H9 (cell line): ENCODE measurements around the gene IL18BP. TPM values are rescaled to one million over a fixed set of nuclear protein-coding genes. Genes with fewer than 3 reads are reported as not detected.

ENCODE experiments used
- DNase-seq: peaks from one replicate; pipeline ENCODE4 v3.0.0-alpha.2; 2017
- H2AFZ ChIP-seq: one replicate; pipeline ENCODE4 v1.6.1; 2013; ENCODE audit warnings: mild to moderate bottlenecking, low read length, control low read depth, moderate library complexity
- H2AK5ac ChIP-seq: 2 replicates; pipeline ENCODE4 v1.6.1; 2013; ENCODE audit warnings: low read length, control low read depth, mixed read lengths; ENCODE audit not compliant: insufficient read length
- H2BK120ac ChIP-seq: one replicate; pipeline ENCODE4 v1.6.1; 2013; ENCODE audit warnings: low read depth, mild to moderate bottlenecking, low read length, control low read depth, inconsistent platforms; ENCODE audit not compliant: poor library complexity, severe bottlenecking
- H2BK12ac ChIP-seq: 2 replicates; pipeline ENCODE4 v1.6.1; 2013; ENCODE audit warnings: low read length, control low read depth, mixed read lengths, low read depth; ENCODE audit not compliant: insufficient read length
- H2BK15ac ChIP-seq: 2 replicates; pipeline ENCODE4 v1.6.1; 2013; ENCODE audit warnings: low read depth, low read length, control low read depth
- H2BK20ac ChIP-seq: one replicate; pipeline ENCODE4 v1.6.1; 2013; ENCODE audit warnings: low read depth, mild to moderate bottlenecking, low read length, control low read depth, inconsistent platforms; ENCODE audit not compliant: poor library complexity, severe bottlenecking
- H2BK5ac ChIP-seq: 2 replicates; pipeline ENCODE4 v1.6.1; 2013; ENCODE audit warnings: low read length, control low read depth, mixed read lengths; ENCODE audit not compliant: insufficient read length
- H3K14ac ChIP-seq: 2 replicates; pipeline ENCODE4 v1.6.1; 2013; ENCODE audit warnings: low read length, control low read depth; ENCODE audit not compliant: insufficient read depth
- H3K18ac ChIP-seq: 2 replicates; pipeline ENCODE4 v1.6.1; 2013; ENCODE audit warnings: low read depth, mild to moderate bottlenecking, mixed read lengths, low read length, control low read depth; ENCODE audit not compliant: insufficient read length
- H3K23ac ChIP-seq: 2 replicates; pipeline ENCODE4 v1.6.1; 2013; ENCODE audit warnings: low read length, control low read depth, mixed read lengths, low read depth; ENCODE audit not compliant: insufficient read length
- H3K23me2 ChIP-seq: 2 replicates; pipeline ENCODE4 v1.6.1; 2013; ENCODE audit warnings: low read depth, mild to moderate bottlenecking, mixed read lengths, low read length, control low read depth; ENCODE audit not compliant: insufficient read length, poor library complexity, severe bottlenecking
- H3K27ac ChIP-seq: 2 replicates; pipeline ENCODE4 v1.5.1; 2013; ENCODE audit warnings: low read length, control low read depth, mixed read lengths, low read depth; ENCODE audit not compliant: insufficient read length
- H3K27me3 ChIP-seq: 2 replicates; pipeline ENCODE4 v1.6.1; 2013; ENCODE audit warnings: low read length, control low read depth, inconsistent platforms; ENCODE audit not compliant: insufficient read depth
- H3K4ac ChIP-seq: 2 replicates; pipeline ENCODE4 v1.6.1; 2013; ENCODE audit warnings: low read depth, mild to moderate bottlenecking, control low read depth, inconsistent platforms, low read length, moderate library complexity
- H3K4me1 ChIP-seq: 2 replicates; pipeline ENCODE4 v1.6.1; 2013; ENCODE audit warnings: low read length, control low read depth, inconsistent platforms; ENCODE audit not compliant: insufficient read depth
- H3K4me2 ChIP-seq: 2 replicates; pipeline ENCODE4 v1.6.1; 2013; ENCODE audit warnings: low read length, control low read depth, mixed read lengths; ENCODE audit not compliant: insufficient read length, insufficient read depth
- H3K56ac ChIP-seq: 2 replicates; pipeline ENCODE4 v1.6.1; 2013; ENCODE audit warnings: low read depth, mild to moderate bottlenecking, mixed read lengths, low read length, control low read depth; ENCODE audit not compliant: insufficient read length
- H3K79me1 ChIP-seq: 2 replicates; pipeline ENCODE4 v1.6.1; 2013; ENCODE audit warnings: low read depth, mild to moderate bottlenecking, moderate library complexity, low read length, control low read depth, inconsistent platforms; ENCODE audit not compliant: insufficient read depth, poor library complexity, severe bottlenecking
- H3K79me2 ChIP-seq: 2 replicates; pipeline ENCODE4 v1.6.1; 2013; ENCODE audit warnings: low read length, control low read depth, inconsistent platforms; ENCODE audit not compliant: insufficient read depth
- H3K9ac ChIP-seq: 2 replicates; pipeline ENCODE4 v1.6.1; 2013; ENCODE audit warnings: low read length, control low read depth, mixed read lengths; ENCODE audit not compliant: insufficient read length; ENCODE audit errors: extremely low read depth
- H3K9me3 ChIP-seq: one replicate; pipeline ENCODE4 v1.6.1; 2013; ENCODE audit warnings: low read depth, low read length, inconsistent platforms; ENCODE audit not compliant: control insufficient read depth
- H3T11ph ChIP-seq: one replicate; pipeline ENCODE4 v1.6.1; 2013; ENCODE audit warnings: mild to moderate bottlenecking, low read length, control low read depth, inconsistent platforms
- H4K20me1 ChIP-seq: one replicate; pipeline ENCODE4 v1.6.1; 2013; ENCODE audit not compliant: control insufficient read depth, insufficient read length, insufficient read depth
- H4K5ac ChIP-seq: 2 replicates; pipeline ENCODE4 v1.6.1; 2013; ENCODE audit warnings: low read depth, mild to moderate bottlenecking, mixed read lengths, low read length, control low read depth; ENCODE audit not compliant: insufficient read length
- H4K8ac ChIP-seq: replicated peaks from 2 replicates; pipeline ENCODE4 v1.6.1; 2013; ENCODE audit warnings: low read length, control low read depth, mixed read lengths, low read depth; ENCODE audit not compliant: insufficient read length
- H4K91ac ChIP-seq: 2 replicates; pipeline ENCODE4 v1.6.1; 2013; ENCODE audit warnings: low read depth, mild to moderate bottlenecking, moderate library complexity, mixed read lengths, low read length, control low read depth; ENCODE audit not compliant: insufficient read length
- H3K27ac Mint-ChIP-seq, 3 experiments: 2 replicates in 2 of 3; 3 replicates in 1 of 3; pipeline ENCODE4 v1.8.0; 2020 to 2021; ENCODE audit warnings: mixed read lengths in 3 of 3, mild to moderate bottlenecking in 1 of 3, moderate library complexity in 1 of 3
- H3K27me3 Mint-ChIP-seq: 2 replicates; pipeline ENCODE4 v1.8.0; 2021; ENCODE audit warnings: low read depth, mild to moderate bottlenecking, moderate library complexity, mixed read lengths
- H3K36me3 Mint-ChIP-seq, 3 experiments: 2 replicates in 2 of 3; 3 replicates in 1 of 3; pipeline ENCODE4 v1.8.0; 2020 to 2021; ENCODE audit warnings: low read depth in 3 of 3, mixed read lengths in 3 of 3; ENCODE audit not compliant: insufficient read depth in 1 of 3
- H3K4me1 Mint-ChIP-seq, 2 experiments: 2 replicates each; pipeline ENCODE4 v1.8.0; 2020; ENCODE audit warnings: mixed read lengths in 2 of 2
- H3K4me3 Mint-ChIP-seq, 2 experiments: 2 replicates in 1 of 2; 3 replicates in 1 of 2; pipeline ENCODE4 v1.8.0; 2020 to 2021; ENCODE audit warnings: mild to moderate bottlenecking in 2 of 2, mixed read lengths in 2 of 2, moderate library complexity in 1 of 2
- H3K9me3 Mint-ChIP-seq, 2 experiments: 2 replicates in 1 of 2; 3 replicates in 1 of 2; pipeline ENCODE4 v1.8.0; 2020; ENCODE audit warnings: mild to moderate bottlenecking in 2 of 2, mixed read lengths in 2 of 2, moderate library complexity in 1 of 2
- CTCF ChIP-seq: fragments of 200-600 bp; sonication (generic); conservative IDR thresholded peaks from 3 replicates; pipeline ENCODE4 v1.8.0; 2021; ENCODE audit warnings: antibody characterized with exemption, mild to moderate bottlenecking
- WGBS: extraction: QIAGEN DNeasy Blood & Tissue Kit; methylation state at CpG from one replicate; pipeline ENCODE4 v1.1.7; 2013; ENCODE audit warnings: missing lambda C conversion rate, low lambda C conversion rate, mixed read lengths; ENCODE audit not compliant: insufficient read length; ENCODE audit errors: extremely low coverage; 5-methylcytosine and 5-hydroxymethylcytosine counted together
- total RNA-seq: library from RNA; stranded (reverse); gene quantifications from 2 replicates; pipeline ENCODE4 v1.2.1, GENCODE V29; 2021

IL18BP gene
- total RNA-seq, 1 experiment from 2014 or later: 10.2 TPM

GRCh38 chr11:71963468-71963867 lies 35.2 kb upstream of the IL18BP start:
- no peaks in the 10 kb centered on the region for H3K9me3 Mint-ChIP-seq
- Histone ChIP-seq H2BK5ac (no peak overlapping the region), H3K56ac (no peak overlapping the region), H3T11ph (no peak overlapping the region), H2BK15ac (no peak overlapping the region), H2BK120ac (no peak overlapping the region), H2AK5ac (no peak overlapping the region), H3K4ac (no peak overlapping the region), H3K27me3 (no peaks in the 10 kb centered on the region), H4K20me1 (no peaks in the 10 kb centered on the region), H3K14ac (no peak overlapping the region), H3K18ac (no peak overlapping the region), H3K4me1 (no peaks in the 10 kb centered on the region), H4K5ac (no peak overlapping the region), H3K9ac (no peak overlapping the region), H3K9me3 (no peaks in the 10 kb centered on the region), H3K23ac (no peak overlapping the region), H2BK20ac (no peak overlapping the region), H3K79me2 (no peaks in the 10 kb centered on the region), H3K79me1 (no peaks in the 10 kb centered on the region), H2BK12ac (no peak overlapping the region), H3K4me2 (no peak overlapping the region), H2AFZ (no peak overlapping the region), H4K91ac (no peak overlapping the region), H3K23me2 (no peaks in the 10 kb centered on the region), H4K8ac (no peak overlapping the region), H3K27ac (no peak overlapping the region)
- no peak for TF ChIP-seq CTCF
- no CpG with 5 or more reads among the region's 8 CpGs for WGBS
- no peak overlapping the region for H3K27ac Mint-ChIP-seq
- H3K27me3 Mint-ChIP-seq: no peaks in the 10 kb centered on the region
- H3K4me1 Mint-ChIP-seq: no peaks in the 10 kb centered on the region
- peaks cover 15 to 38% (median 25%) of the 10 kb centered on the region in 3 experiments for H3K36me3 Mint-ChIP-seq
- DNase-seq: no peak
- H3K4me3 Mint-ChIP-seq: no peak overlapping the region
